ENCODE results near the gene AGRN.

DNA sequence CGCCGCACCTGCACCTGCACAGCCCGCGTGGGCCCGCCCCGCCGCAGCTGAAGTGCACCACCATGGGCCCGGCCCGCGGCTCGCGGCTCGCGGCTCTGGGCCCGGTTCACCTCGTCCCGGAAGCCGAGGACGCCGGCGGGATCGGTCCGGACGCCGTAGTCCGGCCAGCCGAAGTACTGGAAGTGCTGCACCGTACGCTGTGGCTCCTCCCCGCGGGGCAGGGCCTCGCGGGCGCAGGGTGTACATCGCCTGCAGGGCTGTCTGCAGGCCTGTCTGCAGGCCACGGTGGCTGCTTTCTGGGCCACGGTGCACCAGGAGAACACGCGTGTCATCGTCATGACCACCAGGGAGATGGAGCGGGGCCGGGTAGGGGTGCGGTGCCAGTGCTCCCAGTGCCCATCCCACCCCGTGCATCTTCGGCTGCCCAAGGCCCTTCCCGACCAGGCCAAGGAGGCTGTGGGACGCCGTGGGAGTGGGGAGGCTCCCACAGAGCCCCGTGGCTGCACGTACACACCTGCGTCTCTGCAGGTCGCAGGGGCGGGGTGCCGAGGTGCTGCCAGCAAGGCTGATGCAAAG, 47.5 kb downstream of the AGRN start:
- TF ChIP-seq, protein P1, sequence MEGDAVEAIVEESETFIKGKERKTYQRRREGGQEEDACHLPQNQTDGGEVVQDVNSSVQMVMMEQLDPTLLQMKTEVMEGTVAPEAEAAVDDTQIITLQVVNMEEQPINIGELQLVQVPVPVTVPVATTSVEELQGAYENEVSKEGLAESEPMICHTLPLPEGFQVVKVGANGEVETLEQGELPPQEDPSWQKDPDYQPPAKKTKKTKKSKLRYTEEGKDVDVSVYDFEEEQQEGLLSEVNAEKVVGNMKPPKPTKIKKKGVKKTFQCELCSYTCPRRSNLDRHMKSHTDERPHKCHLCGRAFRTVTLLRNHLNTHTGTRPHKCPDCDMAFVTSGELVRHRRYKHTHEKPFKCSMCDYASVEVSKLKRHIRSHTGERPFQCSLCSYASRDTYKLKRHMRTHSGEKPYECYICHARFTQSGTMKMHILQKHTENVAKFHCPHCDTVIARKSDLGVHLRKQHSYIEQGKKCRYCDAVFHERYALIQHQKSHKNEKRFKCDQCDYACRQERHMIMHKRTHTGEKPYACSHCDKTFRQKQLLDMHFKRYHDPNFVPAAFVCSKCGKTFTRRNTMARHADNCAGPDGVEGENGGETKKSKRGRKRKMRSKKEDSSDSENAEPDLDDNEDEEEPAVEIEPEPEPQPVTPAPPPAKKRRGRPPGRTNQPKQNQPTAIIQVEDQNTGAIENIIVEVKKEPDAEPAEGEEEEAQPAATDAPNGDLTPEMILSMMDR (IDR thresholded peaks at IDR 0.05) = no peak
- TF ChIP-seq POLR2A (IDR thresholded peaks at IDR 0.05) = no peak
- no peak for TF ChIP-seq POLR2AphosphoS5 (IDR thresholded peaks at IDR 0.05)
- no peak for TF ChIP-seq EP300 (IDR thresholded peaks at IDR 0.05)

Measured in suprapubic skin (tissue), 4 donors.